Measurements from ENCODE around the gene NUDT8.

The NUDT8 gene

DNA sequence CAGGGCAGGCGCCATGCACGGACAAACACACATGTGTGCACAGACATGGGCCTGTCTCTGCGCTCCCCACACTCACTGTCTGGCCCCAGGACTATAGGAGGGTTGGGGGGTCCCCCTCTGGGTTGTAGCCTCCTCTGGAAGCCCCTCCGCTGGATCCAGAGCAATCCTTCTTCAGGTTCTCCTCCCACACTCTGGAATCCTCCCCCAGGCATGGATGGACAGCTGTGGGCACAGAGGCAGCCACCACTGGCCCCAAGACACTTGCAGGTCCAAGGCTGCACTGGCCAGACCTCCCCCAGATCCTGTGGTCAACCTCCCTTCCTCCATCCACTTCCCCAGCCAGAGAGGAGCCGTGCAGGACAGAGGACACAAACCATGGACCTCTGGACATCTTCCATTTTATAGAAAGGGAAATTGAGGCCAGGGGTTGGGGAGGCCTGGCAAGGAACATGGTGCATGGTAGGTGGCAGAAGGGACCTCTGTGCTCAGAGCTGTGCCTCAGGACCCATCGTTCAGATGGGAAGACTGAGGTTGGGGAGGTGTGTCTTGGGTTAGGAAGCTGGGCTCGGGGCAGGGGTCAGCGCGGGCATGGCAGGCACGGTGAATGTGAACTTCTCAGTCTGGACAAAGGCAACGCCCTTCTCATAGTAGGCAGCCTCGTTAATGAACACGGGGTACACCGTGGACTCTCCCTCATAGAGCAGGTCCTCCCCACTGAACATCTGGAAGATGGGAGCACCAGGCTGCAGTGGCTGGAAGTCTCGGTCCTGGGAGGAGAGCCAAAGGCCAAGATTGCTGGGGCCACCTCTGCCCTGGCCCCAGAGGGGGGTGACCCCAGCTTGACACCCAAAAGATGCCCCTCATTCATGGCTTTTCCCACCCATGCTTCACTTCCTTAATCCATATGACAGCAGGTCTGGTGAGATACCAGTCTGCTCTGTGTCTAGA is 12.7 kb upstream of the NUDT8 start:
- Histone ChIP-seq H3K27me3 (ENCODE audit: insufficient read depth, low read depth) (no peaks in the 10 kb centered on the region; the same call in 1 of the 2 replicates), H3K9ac (no peak overlapping the region), H2AFZ (ENCODE audit: low read depth) (no peak overlapping the region), H3K4me3 (IDR thresholded peaks at IDR 0.05; ENCODE audit: insufficient read depth, low read depth, low read length) (no peak overlapping the region), H4K20me1 (ENCODE audit: insufficient read depth) (no peaks in the 10 kb centered on the region), H3K4me1 (ENCODE audit: low read depth, poor library complexity, severe bottlenecking) (peaks cover 4% of the 10 kb centered on the region), H3K27ac (no peak overlapping the region), H3K79me2 (ENCODE audit: insufficient read depth, low read depth) (no peaks in the 10 kb centered on the region), H3K36me3 (ENCODE audit: insufficient read depth) (no peaks in the 10 kb centered on the region), H3K4me2 (no peak overlapping the region)
- TF ChIP-seq, protein P1, sequence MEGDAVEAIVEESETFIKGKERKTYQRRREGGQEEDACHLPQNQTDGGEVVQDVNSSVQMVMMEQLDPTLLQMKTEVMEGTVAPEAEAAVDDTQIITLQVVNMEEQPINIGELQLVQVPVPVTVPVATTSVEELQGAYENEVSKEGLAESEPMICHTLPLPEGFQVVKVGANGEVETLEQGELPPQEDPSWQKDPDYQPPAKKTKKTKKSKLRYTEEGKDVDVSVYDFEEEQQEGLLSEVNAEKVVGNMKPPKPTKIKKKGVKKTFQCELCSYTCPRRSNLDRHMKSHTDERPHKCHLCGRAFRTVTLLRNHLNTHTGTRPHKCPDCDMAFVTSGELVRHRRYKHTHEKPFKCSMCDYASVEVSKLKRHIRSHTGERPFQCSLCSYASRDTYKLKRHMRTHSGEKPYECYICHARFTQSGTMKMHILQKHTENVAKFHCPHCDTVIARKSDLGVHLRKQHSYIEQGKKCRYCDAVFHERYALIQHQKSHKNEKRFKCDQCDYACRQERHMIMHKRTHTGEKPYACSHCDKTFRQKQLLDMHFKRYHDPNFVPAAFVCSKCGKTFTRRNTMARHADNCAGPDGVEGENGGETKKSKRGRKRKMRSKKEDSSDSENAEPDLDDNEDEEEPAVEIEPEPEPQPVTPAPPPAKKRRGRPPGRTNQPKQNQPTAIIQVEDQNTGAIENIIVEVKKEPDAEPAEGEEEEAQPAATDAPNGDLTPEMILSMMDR (conservative IDR thresholded peaks at IDR 0.05; ENCODE audit: low read depth, low read length) = no peak

DNA sequence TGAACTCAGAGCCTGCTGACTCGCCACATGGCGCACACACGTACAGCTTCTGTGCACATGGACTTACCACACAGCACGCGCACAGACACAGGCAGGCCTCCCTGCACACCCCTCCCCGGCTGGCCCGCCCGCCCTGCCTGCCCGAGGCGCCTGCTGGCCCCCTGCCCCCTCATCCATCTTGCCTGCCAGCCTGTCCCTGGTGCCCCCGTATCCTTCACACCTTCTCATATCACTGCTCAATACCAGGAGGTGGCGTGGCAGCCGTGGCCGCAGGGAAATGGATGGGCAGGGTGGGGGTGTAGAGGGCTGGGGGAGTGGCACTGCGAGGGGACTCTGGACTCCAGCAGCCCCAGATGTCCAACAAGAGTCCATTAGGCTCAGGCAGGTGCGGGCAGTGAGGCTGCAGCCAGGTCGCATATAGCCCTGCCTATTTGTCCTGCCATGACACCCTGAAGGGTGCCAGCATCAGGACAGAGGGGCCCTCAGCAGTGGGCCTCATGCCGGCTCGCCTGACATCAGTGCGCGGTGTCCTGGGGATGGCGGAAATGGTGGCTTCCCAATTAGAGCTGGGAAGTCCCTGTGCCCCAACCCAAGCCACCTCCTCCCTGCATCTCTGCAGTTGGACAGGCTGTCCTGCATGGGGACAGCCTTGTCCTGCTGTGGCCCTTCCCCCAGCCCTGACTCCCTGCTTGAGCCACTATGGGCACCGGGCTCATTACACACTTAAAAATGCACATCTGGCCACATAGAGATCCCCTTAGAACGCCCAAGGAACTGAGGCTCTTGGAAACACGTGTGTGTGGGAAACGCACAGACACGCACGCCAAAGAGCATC is 11.8 kb upstream of the NUDT8 start:
- H2AFZ ChIP-seq (ENCODE audit: low read depth) = no peak overlapping the region
- no peaks in the 10 kb centered on the region for H3K79me2 ChIP-seq (ENCODE audit: insufficient read depth, low read depth)
- H3K27ac ChIP-seq = no peak overlapping the region
- H3K36me3 ChIP-seq (ENCODE audit: insufficient read depth) = no peaks in the 10 kb centered on the region
- H4K20me1 ChIP-seq (ENCODE audit: insufficient read depth) = no peaks in the 10 kb centered on the region
- peaks cover 4% of the 10 kb centered on the region for H3K4me1 ChIP-seq (ENCODE audit: low read depth, poor library complexity, severe bottlenecking)
- H3K4me3 ChIP-seq (IDR thresholded peaks at IDR 0.05; ENCODE audit: insufficient read depth, low read depth, low read length) = no peak overlapping the region
- no peaks in the 10 kb centered on the region; the same call in 1 of the 2 replicates for H3K27me3 ChIP-seq (ENCODE audit: insufficient read depth, low read depth)
- TF ChIP-seq, protein P1 (conservative IDR thresholded peaks at IDR 0.05; ENCODE audit: low read depth, low read length) = no peak
- no peak overlapping the region for H3K9ac ChIP-seq
- no peak overlapping the region for H3K4me2 ChIP-seq

DNA sequence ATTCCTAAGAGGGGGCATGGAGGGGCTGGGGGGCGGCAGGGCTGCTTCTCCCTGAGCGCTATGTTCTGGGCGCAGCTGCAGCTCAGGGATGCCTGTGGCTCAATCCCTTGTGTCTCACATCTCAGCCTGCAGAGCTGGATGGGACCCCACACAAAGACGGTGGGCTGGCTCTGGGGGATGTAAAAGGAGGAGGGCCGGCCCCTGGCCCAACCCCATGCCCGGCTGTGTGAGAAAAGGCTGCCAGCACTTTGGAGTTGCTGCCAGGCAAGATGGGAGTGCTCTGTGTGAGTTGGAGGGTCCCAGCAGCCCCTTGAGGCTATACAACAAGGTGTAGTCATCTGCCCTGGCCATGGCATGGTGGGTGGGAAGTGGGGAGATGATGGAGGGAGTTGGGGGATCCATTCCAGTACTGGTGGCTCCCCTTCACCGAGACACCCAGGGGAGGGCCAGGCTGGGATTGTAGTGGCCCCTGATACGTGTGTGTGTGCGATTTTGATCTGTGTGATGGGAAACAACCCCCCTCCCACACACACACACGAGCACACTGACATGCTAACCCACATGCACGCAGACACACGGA is 11.1 kb upstream of the NUDT8 start:
- Histone ChIP-seq H3K36me3 (ENCODE audit: insufficient read depth) (no peaks in the 10 kb centered on the region), H3K4me1 (ENCODE audit: low read depth, poor library complexity, severe bottlenecking) (peaks cover 4% of the 10 kb centered on the region), H3K4me3 (IDR thresholded peaks at IDR 0.05; ENCODE audit: insufficient read depth, low read depth, low read length) (no peak overlapping the region), H3K4me2 (no peak overlapping the region), H3K9ac (no peak overlapping the region), H4K20me1 (ENCODE audit: insufficient read depth) (no peaks in the 10 kb centered on the region), H2AFZ (ENCODE audit: low read depth) (no peak overlapping the region), H3K27ac (no peak overlapping the region), H3K27me3 (ENCODE audit: insufficient read depth, low read depth) (no peaks in the 10 kb centered on the region; the same call in 1 of the 2 replicates), H3K79me2 (ENCODE audit: insufficient read depth, low read depth) (no peaks in the 10 kb centered on the region)
- TF ChIP-seq, protein P1 (conservative IDR thresholded peaks at IDR 0.05; ENCODE audit: low read depth, low read length) = no peak

DNA sequence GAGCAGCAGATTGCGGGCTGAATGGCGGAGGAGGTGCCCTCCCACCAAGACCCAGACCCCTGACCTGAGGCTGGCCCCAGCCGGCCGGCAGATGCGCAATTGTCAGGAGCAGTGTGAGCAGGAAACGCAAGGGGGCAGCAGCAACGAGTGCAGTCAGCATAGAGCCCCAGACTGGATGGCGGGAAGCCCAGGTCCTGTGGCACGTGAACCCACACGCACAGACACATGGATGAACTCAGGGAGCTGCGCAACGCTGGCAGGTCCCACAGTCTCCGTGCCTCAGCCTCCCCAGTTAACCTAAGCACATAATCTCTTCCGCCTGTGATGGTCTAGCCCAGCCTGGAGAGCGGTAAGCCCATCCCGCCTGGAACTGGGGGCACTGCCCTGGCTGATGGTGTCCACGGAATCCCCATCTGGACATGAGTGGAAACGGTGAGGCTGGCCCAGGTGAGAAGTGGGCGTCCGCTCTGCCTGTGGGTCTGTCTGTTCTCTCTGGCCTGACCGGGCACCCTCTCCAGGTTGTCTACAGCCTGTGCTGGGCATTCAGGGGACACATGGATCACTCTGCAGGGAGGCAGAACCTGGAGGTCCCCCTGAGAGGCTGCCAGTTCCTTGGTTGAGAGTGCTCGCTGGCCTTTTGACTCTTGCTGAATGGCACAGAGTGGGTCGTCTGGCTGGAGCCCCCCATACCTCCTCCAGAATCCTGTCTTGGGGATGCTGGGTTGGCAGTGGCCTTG is 10.5 kb upstream of the NUDT8 start:
- Histone ChIP-seq H3K4me3 (IDR thresholded peaks at IDR 0.05; ENCODE audit: insufficient read depth, low read depth, low read length) (no peak overlapping the region), H3K9ac (no peak overlapping the region), H3K27me3 (ENCODE audit: insufficient read depth, low read depth) (no peaks in the 10 kb centered on the region; the same call in 1 of the 2 replicates), H4K20me1 (ENCODE audit: insufficient read depth) (no peaks in the 10 kb centered on the region), H3K27ac (no peak overlapping the region), H2AFZ (ENCODE audit: low read depth) (peak overlapping the region; percentile 49), H3K4me1 (ENCODE audit: low read depth, poor library complexity, severe bottlenecking) (peaks cover 4% of the 10 kb centered on the region), H3K36me3 (ENCODE audit: insufficient read depth) (no peaks in the 10 kb centered on the region), H3K4me2 (no peak overlapping the region), H3K79me2 (ENCODE audit: insufficient read depth, low read depth) (no peaks in the 10 kb centered on the region)
- TF ChIP-seq, protein P1 (conservative IDR thresholded peaks at IDR 0.05; ENCODE audit: low read depth, low read length) = peak; percentile 71
